Progenitor cell of endocrine pancreas (in vitro differentiated cells): ENCODE data around the gene SLC16A5. TPM values are rescaled to one million over a fixed set of nuclear protein-coding genes. Genes with fewer than 3 reads are reported as not detected.
"Not testable (repeated sequence)": the region's sequence is repeated elsewhere in the genome, so short reads cannot be mapped to it uniquely, and the experiment has no call there.

Experiments used
- DNase-seq: peaks from one replicate; pipeline ENCODE4 v3.0.0; 2021; ENCODE audit warnings: low spot score; ENCODE audit not compliant: unreplicated experiment
- H3K27ac Mint-ChIP-seq: 2 replicates; pipeline ENCODE4 v1.8.0; 2021; ENCODE audit warnings: mild to moderate bottlenecking, moderate library complexity, mixed read lengths
- H3K27me3 Mint-ChIP-seq: 2 replicates; pipeline ENCODE4 v1.8.0; 2021; ENCODE audit warnings: mixed read lengths
- H3K36me3 Mint-ChIP-seq: 2 replicates; pipeline ENCODE4 v1.8.0; 2022; ENCODE audit warnings: mixed read lengths; ENCODE audit not compliant: insufficient read depth
- H3K4me1 Mint-ChIP-seq: 2 replicates; pipeline ENCODE4 v1.8.0; 2021; ENCODE audit warnings: low read depth, mixed read lengths
- H3K4me3 Mint-ChIP-seq: 2 replicates; pipeline ENCODE4 v1.8.0; 2021; ENCODE audit warnings: low read depth, mild to moderate bottlenecking, moderate library complexity, mixed read lengths
- H3K9me3 Mint-ChIP-seq: 2 replicates; pipeline ENCODE4 v1.8.0; 2021; ENCODE audit warnings: low read depth, mixed read lengths
- total RNA-seq: library from RNA; stranded (reverse); gene quantifications from 2 replicates; pipeline ENCODE4 v1.2.1, GENCODE V29; 2021
- TF ChIP-seq, protein P1 (sequence below): fragments of 200-600 bp; sonication (generic); IDR thresholded peaks from one replicate; pipeline ENCODE4 v1.5.0; 2021; ENCODE audit warnings: antibody characterized with exemption, mild to moderate bottlenecking; ENCODE audit not compliant: unreplicated experiment

Gene SLC16A5
- total RNA-seq, 1 donor from 2014 or later = 16.9 TPM

GRCh38 chr17:75065562-75066151 lies 22.1 kb upstream of the SLC16A5 start:
- DNase-seq = no peak
- Mint-ChIP-seq H3K9me3 (no peaks in the 10 kb centered on the region), H3K4me3 (no peak overlapping the region), H3K27ac (no peak overlapping the region), H3K4me1 (no peaks in the 10 kb centered on the region), H3K36me3 (peaks cover 12% of the 10 kb centered on the region), H3K27me3 (no peaks in the 10 kb centered on the region)
- TF ChIP-seq, protein P1, sequence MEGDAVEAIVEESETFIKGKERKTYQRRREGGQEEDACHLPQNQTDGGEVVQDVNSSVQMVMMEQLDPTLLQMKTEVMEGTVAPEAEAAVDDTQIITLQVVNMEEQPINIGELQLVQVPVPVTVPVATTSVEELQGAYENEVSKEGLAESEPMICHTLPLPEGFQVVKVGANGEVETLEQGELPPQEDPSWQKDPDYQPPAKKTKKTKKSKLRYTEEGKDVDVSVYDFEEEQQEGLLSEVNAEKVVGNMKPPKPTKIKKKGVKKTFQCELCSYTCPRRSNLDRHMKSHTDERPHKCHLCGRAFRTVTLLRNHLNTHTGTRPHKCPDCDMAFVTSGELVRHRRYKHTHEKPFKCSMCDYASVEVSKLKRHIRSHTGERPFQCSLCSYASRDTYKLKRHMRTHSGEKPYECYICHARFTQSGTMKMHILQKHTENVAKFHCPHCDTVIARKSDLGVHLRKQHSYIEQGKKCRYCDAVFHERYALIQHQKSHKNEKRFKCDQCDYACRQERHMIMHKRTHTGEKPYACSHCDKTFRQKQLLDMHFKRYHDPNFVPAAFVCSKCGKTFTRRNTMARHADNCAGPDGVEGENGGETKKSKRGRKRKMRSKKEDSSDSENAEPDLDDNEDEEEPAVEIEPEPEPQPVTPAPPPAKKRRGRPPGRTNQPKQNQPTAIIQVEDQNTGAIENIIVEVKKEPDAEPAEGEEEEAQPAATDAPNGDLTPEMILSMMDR = no peak

DNA sequence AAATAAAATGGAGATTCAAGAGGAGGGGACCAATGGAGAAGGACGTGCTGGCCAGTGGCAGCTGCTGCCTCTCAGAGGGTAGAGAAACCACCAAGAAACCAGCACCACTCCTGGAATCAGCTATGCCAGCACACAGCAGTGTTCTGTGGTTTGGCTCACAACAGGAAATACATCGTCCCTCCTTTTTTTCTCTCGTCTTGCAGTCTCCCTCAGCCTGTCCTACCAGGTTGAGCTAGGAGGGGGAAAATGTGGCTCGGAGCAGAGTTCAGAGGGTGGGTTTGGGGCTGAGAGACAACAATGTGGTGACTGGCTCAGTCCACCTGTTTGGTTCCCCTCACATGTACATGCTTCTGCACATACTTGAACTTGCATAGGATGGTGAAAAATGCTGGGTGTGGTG lies 19.9 kb upstream of the SLC16A5 start:
- Mint-ChIP-seq H3K27ac (no peak overlapping the region), H3K27me3 (no peaks in the 10 kb centered on the region), H3K4me3 (no peak overlapping the region), H3K4me1 (no peaks in the 10 kb centered on the region), H3K36me3 (peaks cover 3% of the 10 kb centered on the region), H3K9me3 (no peaks in the 10 kb centered on the region)
- TF ChIP-seq, protein P1 = no peak
- DNase-seq = no peak

DNA sequence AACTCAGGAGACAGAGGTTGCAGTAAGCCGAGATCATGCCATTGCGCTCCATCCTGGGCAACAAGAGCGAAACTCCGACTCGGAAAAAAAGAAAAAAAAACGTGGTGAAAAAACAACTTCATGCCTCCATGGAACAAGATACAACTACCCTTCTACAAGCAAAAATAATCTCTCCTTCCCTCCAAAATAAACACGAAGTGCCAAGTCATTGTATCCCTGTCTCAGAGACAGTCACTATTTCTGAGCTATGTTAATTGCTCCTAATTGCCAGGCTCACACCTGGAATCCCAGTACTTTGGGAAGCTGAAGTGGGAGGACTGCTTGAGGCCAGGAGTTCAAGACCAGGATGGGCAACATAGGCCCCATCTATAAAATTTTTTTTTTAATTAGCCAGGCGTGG lies 19.0 kb upstream of the SLC16A5 start:
- H3K9me3 Mint-ChIP-seq = no peaks in the 10 kb centered on the region
- DNase-seq = no peak
- no peak overlapping the region for H3K4me3 Mint-ChIP-seq
- peaks cover 3% of the 10 kb centered on the region for H3K36me3 Mint-ChIP-seq
- no peak overlapping the region for H3K27ac Mint-ChIP-seq
- H3K4me1 Mint-ChIP-seq = no peaks in the 10 kb centered on the region
- H3K27me3 Mint-ChIP-seq = no peaks in the 10 kb centered on the region
- TF ChIP-seq, protein P1 = no peak

GRCh38 chr17:75069783-75070182 lies 18.0 kb upstream of the SLC16A5 start:
- Mint-ChIP-seq H3K36me3 (no peaks in the 10 kb centered on the region), H3K4me3 (no peak overlapping the region), H3K9me3 (no peaks in the 10 kb centered on the region), H3K27me3 (no peaks in the 10 kb centered on the region), H3K27ac (no peak overlapping the region), H3K4me1 (no peaks in the 10 kb centered on the region)
- no peak for DNase-seq
- TF ChIP-seq, protein P1 = no peak

DNA sequence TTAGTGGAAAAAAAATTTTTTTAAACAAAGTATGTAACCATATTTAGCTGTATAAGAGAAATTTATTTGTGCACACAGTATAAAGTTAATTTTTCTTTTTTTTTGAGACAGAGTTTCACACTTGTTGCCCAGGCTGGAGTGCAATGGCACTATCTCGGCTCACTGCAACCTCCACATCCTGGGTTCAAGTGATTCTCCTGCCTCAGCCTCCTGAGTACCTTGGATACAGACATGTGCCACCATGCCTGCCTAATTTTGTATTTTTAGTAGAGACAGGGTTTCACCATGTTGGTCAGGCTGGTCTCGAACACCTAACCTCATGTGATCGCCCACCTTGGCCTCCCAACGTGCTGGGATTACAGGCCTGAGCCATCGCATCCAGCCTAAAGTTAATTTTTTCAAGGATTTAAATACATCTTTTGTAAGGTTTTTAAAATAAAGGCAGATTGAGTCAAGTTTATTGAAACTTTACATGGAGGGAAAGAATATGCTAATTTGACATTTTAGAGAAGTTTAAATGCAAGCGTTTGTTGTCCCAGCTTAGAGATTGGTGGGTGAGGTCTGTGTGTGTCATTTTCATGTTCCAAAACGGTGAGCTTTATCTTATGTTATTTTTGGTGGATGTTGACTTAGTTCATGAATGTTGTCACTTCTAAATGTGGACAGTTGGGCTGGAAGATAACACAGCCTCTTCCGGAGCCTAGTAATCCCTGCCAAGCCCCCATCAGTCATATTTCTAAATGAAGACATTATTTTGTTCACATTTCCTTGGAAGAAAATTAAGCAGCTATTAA lies 16.1 kb upstream of the SLC16A5 start:
- not testable (repeated sequence) for H3K27me3 Mint-ChIP-seq, DNase-seq, H3K4me1 Mint-ChIP-seq, H3K4me3 Mint-ChIP-seq, H3K27ac Mint-ChIP-seq, H3K9me3 Mint-ChIP-seq, H3K36me3 Mint-ChIP-seq

DNA sequence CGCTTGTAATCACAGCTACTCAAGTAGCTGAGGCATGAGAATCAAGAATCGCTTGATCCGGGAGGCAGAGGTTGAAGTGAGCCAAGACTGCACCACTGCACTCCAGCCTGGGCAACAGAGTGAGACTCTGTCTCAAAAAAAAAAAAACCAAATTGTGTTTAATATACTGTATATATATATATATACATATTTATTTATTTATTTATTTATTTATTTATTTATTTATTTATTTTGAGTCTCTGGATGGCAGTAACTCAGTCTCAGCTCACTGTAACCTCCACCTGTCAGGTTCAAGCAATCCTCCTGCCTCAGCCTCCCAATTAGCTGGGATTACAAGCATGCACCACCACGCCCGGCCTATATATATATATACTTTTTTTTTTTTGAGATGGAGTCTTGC lies 14.8 kb upstream of the SLC16A5 start:
- not testable (repeated sequence) for H3K9me3 Mint-ChIP-seq, H3K36me3 Mint-ChIP-seq, H3K4me3 Mint-ChIP-seq, H3K4me1 Mint-ChIP-seq, H3K27me3 Mint-ChIP-seq, H3K27ac Mint-ChIP-seq, DNase-seq
